Measurements from ENCODE around the gene VMP1.

DNA sequence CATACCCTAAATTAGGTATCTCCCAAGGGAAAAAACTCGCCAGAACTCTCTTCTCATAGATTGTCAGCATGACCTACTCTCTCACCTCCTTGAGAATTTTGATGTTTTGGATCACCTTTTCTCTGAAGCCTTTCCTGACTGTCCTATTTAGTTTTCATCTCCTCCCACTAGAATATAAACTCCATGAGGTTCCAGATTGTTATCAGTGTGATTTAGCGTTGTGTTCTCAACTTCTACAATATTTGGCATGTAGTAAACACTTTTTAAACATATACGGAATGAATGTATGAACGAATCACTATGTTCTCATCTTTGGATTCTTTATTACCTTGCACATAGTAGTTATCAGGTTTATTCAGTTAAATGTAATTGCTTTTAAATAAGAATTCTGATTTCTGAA, 88.7 kb downstream of the VMP1 start:
- no peak for TF ChIP-seq EZH2 (IDR thresholded peaks at IDR 0.05; ENCODE audit: low read length, missing control alignments)
- TF ChIP-seq, protein P1, sequence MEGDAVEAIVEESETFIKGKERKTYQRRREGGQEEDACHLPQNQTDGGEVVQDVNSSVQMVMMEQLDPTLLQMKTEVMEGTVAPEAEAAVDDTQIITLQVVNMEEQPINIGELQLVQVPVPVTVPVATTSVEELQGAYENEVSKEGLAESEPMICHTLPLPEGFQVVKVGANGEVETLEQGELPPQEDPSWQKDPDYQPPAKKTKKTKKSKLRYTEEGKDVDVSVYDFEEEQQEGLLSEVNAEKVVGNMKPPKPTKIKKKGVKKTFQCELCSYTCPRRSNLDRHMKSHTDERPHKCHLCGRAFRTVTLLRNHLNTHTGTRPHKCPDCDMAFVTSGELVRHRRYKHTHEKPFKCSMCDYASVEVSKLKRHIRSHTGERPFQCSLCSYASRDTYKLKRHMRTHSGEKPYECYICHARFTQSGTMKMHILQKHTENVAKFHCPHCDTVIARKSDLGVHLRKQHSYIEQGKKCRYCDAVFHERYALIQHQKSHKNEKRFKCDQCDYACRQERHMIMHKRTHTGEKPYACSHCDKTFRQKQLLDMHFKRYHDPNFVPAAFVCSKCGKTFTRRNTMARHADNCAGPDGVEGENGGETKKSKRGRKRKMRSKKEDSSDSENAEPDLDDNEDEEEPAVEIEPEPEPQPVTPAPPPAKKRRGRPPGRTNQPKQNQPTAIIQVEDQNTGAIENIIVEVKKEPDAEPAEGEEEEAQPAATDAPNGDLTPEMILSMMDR (conservative IDR thresholded peaks at IDR 0.05 in 1 of 2, IDR thresholded peaks at IDR 0.05 in 1 of 2; ENCODE audit: low read depth in 1 of 2, low read length in 2 of 2), result no peak
